ENCODE results near the gene C4orf54. TPM values are rescaled to one million over a fixed set of nuclear protein-coding genes. Genes with fewer than 3 reads are reported as not detected.

The C4orf54 gene
- total RNA-seq, 1 donor from 2014 or later: not detected

GRCh38 chr4:99649208-99649607 lies 8.4 kb downstream of the C4orf54 start:
- H3K27me3 Mint-ChIP-seq (ENCODE audit: low read depth): peaks cover 7% of the 10 kb centered on the region
- H3K36me3 Mint-ChIP-seq (ENCODE audit: low read depth): no peaks in the 10 kb centered on the region
- no peak overlapping the region for H3K27ac Mint-ChIP-seq
- no peaks in the 10 kb centered on the region for H3K9me3 Mint-ChIP-seq
- intact Hi-C loops (cut with micrococcal nuclease): no loop called here
- DNase-seq (ENCODE audit: low spot score): no peak
- no peak overlapping the region for H3K4me3 Mint-ChIP-seq (ENCODE audit: low read depth)
- no peaks in the 10 kb centered on the region for H3K4me1 Mint-ChIP-seq (ENCODE audit: low read depth)

GRCh38 chr4:99648321-99648720 lies 9.3 kb downstream of the C4orf54 start:
- no peaks in the 10 kb centered on the region for H3K4me1 Mint-ChIP-seq (ENCODE audit: low read depth)
- DNase-seq (ENCODE audit: low spot score): no peak
- peaks cover 11% of the 10 kb centered on the region for H3K27me3 Mint-ChIP-seq (ENCODE audit: low read depth)
- no peaks in the 10 kb centered on the region for H3K36me3 Mint-ChIP-seq (ENCODE audit: low read depth)
- intact Hi-C loops (cut with micrococcal nuclease): no loop called here
- no peaks in the 10 kb centered on the region for H3K9me3 Mint-ChIP-seq
- no peak overlapping the region for H3K4me3 Mint-ChIP-seq (ENCODE audit: low read depth)
- no peak overlapping the region for H3K27ac Mint-ChIP-seq

GRCh38 chr4:99647071-99647470 lies 10.6 kb downstream of the C4orf54 start:
- intact Hi-C loops (cut with micrococcal nuclease): no loop called here
- no peak for DNase-seq (ENCODE audit: low spot score)
- Mint-ChIP-seq H3K27ac (no peak overlapping the region), H3K4me3 (ENCODE audit: low read depth) (no peak overlapping the region), H3K36me3 (ENCODE audit: low read depth) (no peaks in the 10 kb centered on the region), H3K27me3 (ENCODE audit: low read depth) (peaks cover 14% of the 10 kb centered on the region), H3K9me3 (no peaks in the 10 kb centered on the region), H3K4me1 (ENCODE audit: low read depth) (no peaks in the 10 kb centered on the region)

GRCh38 chr4:99645638-99646037 lies 12.0 kb downstream of the C4orf54 start:
- H3K27ac Mint-ChIP-seq: no peak overlapping the region
- H3K9me3 Mint-ChIP-seq: no peaks in the 10 kb centered on the region
- peaks cover 15% of the 10 kb centered on the region for H3K27me3 Mint-ChIP-seq (ENCODE audit: low read depth)
- H3K36me3 Mint-ChIP-seq (ENCODE audit: low read depth): no peaks in the 10 kb centered on the region
- no peak for DNase-seq (ENCODE audit: low spot score)
- no peaks in the 10 kb centered on the region for H3K4me1 Mint-ChIP-seq (ENCODE audit: low read depth)
- no peak overlapping the region for H3K4me3 Mint-ChIP-seq (ENCODE audit: low read depth)
- intact Hi-C loops (cut with micrococcal nuclease): no loop called here

GRCh38 chr4:99645036-99645435 lies 12.6 kb downstream of the C4orf54 start:
- peaks cover 18% of the 10 kb centered on the region for H3K27me3 Mint-ChIP-seq (ENCODE audit: low read depth)
- no peaks in the 10 kb centered on the region for H3K9me3 Mint-ChIP-seq
- H3K4me3 Mint-ChIP-seq (ENCODE audit: low read depth): no peak overlapping the region
- DNase-seq (ENCODE audit: low spot score): no peak
- no peak overlapping the region for H3K27ac Mint-ChIP-seq
- no peaks in the 10 kb centered on the region for H3K4me1 Mint-ChIP-seq (ENCODE audit: low read depth)
- intact Hi-C loops (cut with micrococcal nuclease): no loop called here
- no peaks in the 10 kb centered on the region for H3K36me3 Mint-ChIP-seq (ENCODE audit: low read depth)

GRCh38 chr4:99644453-99644852 lies 13.2 kb downstream of the C4orf54 start:
- no peak overlapping the region for H3K4me3 Mint-ChIP-seq (ENCODE audit: low read depth)

GRCh38 chr4:99642725-99643489 lies 14.7 kb downstream of the C4orf54 start:
- H3K4me1 Mint-ChIP-seq (ENCODE audit: low read depth): no peaks in the 10 kb centered on the region
- H3K4me3 Mint-ChIP-seq (ENCODE audit: low read depth): no peak overlapping the region
- H3K36me3 Mint-ChIP-seq (ENCODE audit: low read depth): no peaks in the 10 kb centered on the region
- no peak overlapping the region for H3K27ac Mint-ChIP-seq
- H3K27me3 Mint-ChIP-seq (ENCODE audit: low read depth): peaks cover 15% of the 10 kb centered on the region
- no peak for DNase-seq (ENCODE audit: low spot score)
- no peaks in the 10 kb centered on the region for H3K9me3 Mint-ChIP-seq
- intact Hi-C loops (cut with micrococcal nuclease): no loop called here

More at GRCh38 chr4:99644453-99644852, 13.2 kb downstream of the C4orf54 start:
- H3K9me3 Mint-ChIP-seq: no peaks in the 10 kb centered on the region
- H3K27ac Mint-ChIP-seq: no peak overlapping the region
- peaks cover 18% of the 10 kb centered on the region for H3K27me3 Mint-ChIP-seq (ENCODE audit: low read depth)
- H3K36me3 Mint-ChIP-seq (ENCODE audit: low read depth): no peaks in the 10 kb centered on the region
- no peak for DNase-seq (ENCODE audit: low spot score)
- no peaks in the 10 kb centered on the region for H3K4me1 Mint-ChIP-seq (ENCODE audit: low read depth)
- intact Hi-C loops (cut with micrococcal nuclease): no loop called here

GRCh38 chr4:99640676-99641075 lies 17.0 kb downstream of the C4orf54 start:
- H3K4me1 Mint-ChIP-seq (ENCODE audit: low read depth): no peaks in the 10 kb centered on the region
- no peak overlapping the region for H3K4me3 Mint-ChIP-seq (ENCODE audit: low read depth)
- no peaks in the 10 kb centered on the region for H3K9me3 Mint-ChIP-seq

GRCh38 chr4:99637174-99637573 lies 20.5 kb downstream of the C4orf54 start:
- Mint-ChIP-seq H3K36me3 (ENCODE audit: low read depth) (no peaks in the 10 kb centered on the region), H3K27me3 (ENCODE audit: low read depth) (peaks cover 4% of the 10 kb centered on the region), H3K4me3 (ENCODE audit: low read depth) (no peak overlapping the region), H3K27ac (no peak overlapping the region), H3K4me1 (ENCODE audit: low read depth) (no peaks in the 10 kb centered on the region), H3K9me3 (no peaks in the 10 kb centered on the region)
- no peak for DNase-seq (ENCODE audit: low spot score)
- intact Hi-C loops (cut with micrococcal nuclease): no loop called here

More at GRCh38 chr4:99640676-99641075, 17.0 kb downstream of the C4orf54 start:
- no peak for DNase-seq (ENCODE audit: low spot score)
- intact Hi-C loops (cut with micrococcal nuclease): no loop called here
- no peak overlapping the region for H3K27ac Mint-ChIP-seq
- peaks cover 15% of the 10 kb centered on the region for H3K27me3 Mint-ChIP-seq (ENCODE audit: low read depth)
- H3K36me3 Mint-ChIP-seq (ENCODE audit: low read depth): no peaks in the 10 kb centered on the region

GRCh38 chr4:99636422-99636821 lies 21.2 kb downstream of the C4orf54 start:
- Mint-ChIP-seq H3K4me3 (ENCODE audit: low read depth) (no peak overlapping the region), H3K27ac (no peak overlapping the region), H3K36me3 (ENCODE audit: low read depth) (no peaks in the 10 kb centered on the region), H3K4me1 (ENCODE audit: low read depth) (no peaks in the 10 kb centered on the region), H3K27me3 (ENCODE audit: low read depth) (peaks cover 4% of the 10 kb centered on the region), H3K9me3 (no peaks in the 10 kb centered on the region)
- intact Hi-C loops (cut with micrococcal nuclease): no loop called here
- DNase-seq (ENCODE audit: low spot score): no peak

GRCh38 chr4:99635601-99636000 lies 22.0 kb downstream of the C4orf54 start:
- peaks cover 3% of the 10 kb centered on the region for H3K27me3 Mint-ChIP-seq (ENCODE audit: low read depth)
- no peaks in the 10 kb centered on the region for H3K36me3 Mint-ChIP-seq (ENCODE audit: low read depth)
- no peak overlapping the region for H3K27ac Mint-ChIP-seq
- H3K4me1 Mint-ChIP-seq (ENCODE audit: low read depth): no peaks in the 10 kb centered on the region
- no peak for DNase-seq (ENCODE audit: low spot score)
- no peak overlapping the region for H3K4me3 Mint-ChIP-seq (ENCODE audit: low read depth)
- intact Hi-C loops (cut with micrococcal nuclease): no loop called here
- H3K9me3 Mint-ChIP-seq: no peaks in the 10 kb centered on the region

- intact Hi-C loops (cut with micrococcal nuclease): no loop called here
- no peaks in the 10 kb centered on the region for H3K9me3 Mint-ChIP-seq
- H3K4me3 Mint-ChIP-seq (ENCODE audit: low read depth): no peak overlapping the region
These were observed 22.8 kb downstream of the C4orf54 start for GRCh38 chr4:99634742-99635360.

GRCh38 chr4:99633772-99634171 lies 23.9 kb downstream of the C4orf54 start:
- no peak overlapping the region for H3K27ac Mint-ChIP-seq
- no peaks in the 10 kb centered on the region for H3K9me3 Mint-ChIP-seq
- no peak for DNase-seq (ENCODE audit: low spot score)
- H3K4me1 Mint-ChIP-seq (ENCODE audit: low read depth): peaks cover 10% of the 10 kb centered on the region
- H3K36me3 Mint-ChIP-seq (ENCODE audit: low read depth): no peaks in the 10 kb centered on the region
- H3K4me3 Mint-ChIP-seq (ENCODE audit: low read depth): no peak overlapping the region
- H3K27me3 Mint-ChIP-seq (ENCODE audit: low read depth): no peaks in the 10 kb centered on the region
- intact Hi-C loops (cut with micrococcal nuclease): no loop called here

More at GRCh38 chr4:99634742-99635360, 22.8 kb downstream of the C4orf54 start:
- DNase-seq (ENCODE audit: low spot score): no peak
- no peaks in the 10 kb centered on the region for H3K36me3 Mint-ChIP-seq (ENCODE audit: low read depth)
- H3K4me1 Mint-ChIP-seq (ENCODE audit: low read depth): peaks cover 6% of the 10 kb centered on the region
- no peak overlapping the region for H3K27ac Mint-ChIP-seq
- H3K27me3 Mint-ChIP-seq (ENCODE audit: low read depth): no peaks in the 10 kb centered on the region
